Loucy (cell line): Measurements from ENCODE around the gene ATRAID.

ENCODE experiments used
- H2AFZ ChIP-seq: fragments of 200-600 bp; sonication (generic); 2 replicates; pipeline ENCODE4 v1.6.0; 2016; ENCODE audit warnings: antibody characterized with exemption, mild to moderate bottlenecking, low read length, moderate library complexity
- H3F3A ChIP-seq: fragments of 200-600 bp; 2 replicates; pipeline ENCODE4 v1.6.0; 2016; ENCODE audit warnings: antibody characterized with exemption, low read depth, mild to moderate bottlenecking
- H3K27me3 ChIP-seq: fragments of 200-600 bp; sonication (generic); 2 replicates; pipeline ENCODE4 v1.6.1; 2014; ENCODE audit warnings: low read length, mild to moderate bottlenecking; ENCODE audit not compliant: insufficient read depth, poor library complexity, severe bottlenecking
- H3K36me3 ChIP-seq: fragments of 200-600 bp; sonication (generic); 2 replicates; pipeline ENCODE4 v1.6.1; 2016; ENCODE audit warnings: low read length; ENCODE audit not compliant: insufficient read depth
- H3K4me1 ChIP-seq: fragments of 200-600 bp; sonication (generic); 2 replicates; pipeline ENCODE4 v1.5.1; 2014; ENCODE audit warnings: low read length, mild to moderate bottlenecking; ENCODE audit not compliant: insufficient read depth, poor library complexity, severe bottlenecking
- H3K4me2 ChIP-seq: fragments of 200-600 bp; sonication (generic); 2 replicates; pipeline ENCODE4 v1.6.0; 2014; ENCODE audit warnings: antibody characterized with exemption, low read length, low read depth, mild to moderate bottlenecking; ENCODE audit not compliant: poor library complexity, severe bottlenecking
- H3K4me3 ChIP-seq: fragments of 200-600 bp; sonication (generic); 2 replicates; pipeline ENCODE4 v1.5.1; 2014; ENCODE audit warnings: low read length, mild to moderate bottlenecking, mixed read lengths; ENCODE audit not compliant: poor library complexity, severe bottlenecking
- H3K79me2 ChIP-seq: fragments of 200-600 bp; sonication (generic); 2 replicates; pipeline ENCODE4 v1.6.1; 2014; ENCODE audit warnings: low read length; ENCODE audit not compliant: insufficient read depth
- H3K9ac ChIP-seq: fragments of 200-600 bp; sonication (generic); 2 replicates; pipeline ENCODE4 v1.6.0; 2014; ENCODE audit warnings: mild to moderate bottlenecking, low read depth, low read length, moderate library complexity; ENCODE audit not compliant: poor library complexity, severe bottlenecking
- H3K9me2 ChIP-seq: fragments of 200-600 bp; sonication (generic); replicated peaks from 2 replicates; pipeline ENCODE4 v1.6.1; 2016; ENCODE audit warnings: low read depth, low read length, mixed read lengths
- H3K9me3 ChIP-seq: fragments of 200-600 bp; sonication (generic); 2 replicates; pipeline ENCODE4 v1.6.1; 2014; ENCODE audit warnings: mild to moderate bottlenecking, antibody characterized with exemption, low read length, low read depth; ENCODE audit not compliant: insufficient read depth
- H4K20me1 ChIP-seq: fragments of 200-600 bp; sonication (generic); 2 replicates; pipeline ENCODE4 v1.6.0; 2014; ENCODE audit warnings: antibody characterized with exemption, low read length, mild to moderate bottlenecking; ENCODE audit not compliant: insufficient read depth, poor library complexity, severe bottlenecking
- CTCF ChIP-seq: fragments of 200-600 bp; sonication (generic); conservative IDR thresholded peaks from 2 replicates; pipeline ENCODE4 v1.5.1; 2014; ENCODE audit warnings: mild to moderate bottlenecking, antibody characterized with exemption, low read length
- EZH2phosphoT487 ChIP-seq: fragments of 200-600 bp; IDR thresholded peaks from 2 replicates; pipeline ENCODE4 v1.6.1; 2018; ENCODE audit warnings: antibody characterized with exemption, mild to moderate bottlenecking, moderate library complexity, borderline replicate concordance

ATRAID gene

GRCh38 chr2:27264753-27265535, 53.1 kb downstream of the ATRAID start:
- Histone ChIP-seq H3K36me3 (no peaks in the 10 kb centered on the region), H3K9me3 (no peaks in the 10 kb centered on the region), H3K27me3 (no peaks in the 10 kb centered on the region), H2AFZ (no peak overlapping the region), H3K4me2 (no peak overlapping the region), H3F3A (no peaks in the 10 kb centered on the region), H3K9me2 (no peaks in the 10 kb centered on the region), H3K9ac (no peak overlapping the region), H3K4me3 (no peak overlapping the region), H4K20me1 (no peaks in the 10 kb centered on the region), H3K4me1 (no peaks in the 10 kb centered on the region), H3K79me2 (no peaks in the 10 kb centered on the region)
- no peak for TF ChIP-seq EZH2phosphoT487
- no peak for TF ChIP-seq CTCF

DNA sequence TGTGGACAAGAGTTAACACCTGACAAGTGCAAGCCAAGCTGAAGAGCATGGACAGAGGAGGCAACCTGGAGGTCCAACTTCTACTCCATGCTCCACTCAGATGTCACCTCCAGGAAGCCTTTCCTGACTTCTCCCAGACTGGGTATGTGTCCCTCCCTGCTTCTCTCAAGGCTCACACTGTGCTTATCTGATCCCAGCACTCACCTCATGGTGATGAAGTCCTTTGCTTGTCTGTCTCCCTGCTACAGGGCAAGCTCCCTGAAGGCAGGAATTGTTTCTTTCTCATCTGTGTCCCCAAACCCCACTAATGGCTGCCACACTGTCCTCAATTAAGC, 53.7 kb downstream of the ATRAID start:
- Histone ChIP-seq H3K36me3 (no peaks in the 10 kb centered on the region), H3K4me1 (no peaks in the 10 kb centered on the region), H3K9ac (no peak overlapping the region), H3F3A (no peaks in the 10 kb centered on the region), H3K4me3 (no peak overlapping the region), H3K4me2 (no peak overlapping the region), H3K9me2 (no peaks in the 10 kb centered on the region), H3K27me3 (no peaks in the 10 kb centered on the region), H4K20me1 (no peaks in the 10 kb centered on the region), H3K79me2 (no peaks in the 10 kb centered on the region), H2AFZ (no peak overlapping the region), H3K9me3 (no peaks in the 10 kb centered on the region)
- TF ChIP-seq EZH2phosphoT487 (no peak), CTCF (no peak)
